Nucleus accumbens (tissue), 56 donors: Measurements from ENCODE around the gene ABCB7.
"Not testable (repeated sequence)": the region's sequence is repeated elsewhere in the genome, so short reads cannot be mapped to it uniquely, and the experiment has no call there.

Experiments
- DNase-seq, 56 donors: peaks; one replicate each; lab custom pipeline; 2025; lab: John Stamatoyannopoulos, UW

ABCB7 gene

DNA sequence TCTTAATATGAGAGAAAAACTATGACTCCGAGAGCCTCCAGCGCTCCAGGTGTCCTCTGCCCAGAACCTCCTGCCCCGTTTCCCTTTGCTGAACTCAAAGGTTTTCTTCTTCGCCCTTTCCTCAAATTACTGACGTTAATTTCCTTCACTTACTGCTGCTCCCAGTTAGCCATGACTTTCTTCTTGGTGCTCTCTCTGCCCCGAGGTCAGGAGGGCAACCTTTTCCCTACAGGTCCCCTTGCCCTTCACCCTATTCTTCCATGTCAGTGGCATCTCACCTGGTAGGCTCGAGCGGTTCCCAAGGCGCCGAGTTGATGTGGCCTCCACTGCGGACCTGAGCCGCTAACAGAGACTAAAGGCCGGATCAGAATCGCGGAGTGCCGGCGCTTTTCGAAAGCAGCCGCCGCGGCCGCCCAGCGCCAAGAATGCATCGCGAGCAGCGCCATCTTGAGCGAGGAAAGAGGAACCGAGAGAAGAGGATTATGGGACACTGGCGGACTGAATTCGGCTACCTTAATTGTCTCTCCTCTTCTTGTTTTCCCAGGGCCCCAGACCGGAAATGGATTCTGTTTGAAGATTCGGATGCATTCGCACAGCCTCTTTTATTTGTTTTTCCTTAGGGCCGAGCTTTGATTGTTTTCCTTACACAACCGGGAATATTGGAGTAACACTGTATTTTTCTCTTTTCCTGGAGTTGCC is at the start of gene ABCB7:
ABCB7 (minus strand) TSS at position 457 of the 699 bp plus-strand sequence; CDS start at position 446, 11 bp downstream.
- DNase-seq = peak in 53 of 56 donors; percentile 4 to 79 (median 43)

DNA sequence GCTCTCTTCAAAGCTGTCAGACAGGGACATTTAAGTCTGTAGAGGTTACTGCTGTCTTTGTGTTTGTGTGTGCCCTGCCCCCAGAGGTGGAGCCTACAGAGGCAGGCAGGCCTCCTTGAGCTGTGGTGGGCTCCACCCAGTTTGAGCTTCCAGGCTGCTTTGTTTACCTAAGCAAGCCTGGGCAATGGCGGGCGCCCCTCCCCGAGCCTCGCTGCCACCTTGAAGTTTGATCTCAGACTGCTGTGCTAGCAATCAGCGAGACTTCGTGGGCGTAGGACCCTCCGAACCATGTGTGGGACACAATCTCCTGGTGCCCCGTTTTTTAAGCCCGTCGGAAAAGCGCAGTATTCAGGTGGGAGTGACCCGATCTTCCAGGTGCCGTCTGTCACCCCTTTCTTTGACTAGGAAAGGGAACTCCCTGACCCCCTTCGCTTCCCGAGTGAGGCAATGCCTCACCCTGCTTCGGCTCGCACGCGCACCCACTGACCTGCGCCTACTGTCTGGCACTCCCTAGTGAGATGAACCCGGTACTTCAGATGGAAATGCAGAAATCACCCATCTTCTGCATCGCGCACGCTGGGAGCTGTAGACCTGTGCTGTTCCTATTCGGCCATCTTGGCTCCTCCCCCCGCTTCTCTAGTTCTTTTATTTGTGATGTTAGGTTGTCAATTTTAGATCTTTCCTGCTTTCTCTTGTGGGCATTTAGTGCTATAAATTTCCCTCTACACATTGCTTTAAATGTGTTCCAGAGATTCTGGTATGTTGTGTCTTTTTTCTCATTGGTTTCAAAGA is 32.5 kb upstream of the ABCB7 start:
- not testable (repeated sequence) for DNase-seq

DNA sequence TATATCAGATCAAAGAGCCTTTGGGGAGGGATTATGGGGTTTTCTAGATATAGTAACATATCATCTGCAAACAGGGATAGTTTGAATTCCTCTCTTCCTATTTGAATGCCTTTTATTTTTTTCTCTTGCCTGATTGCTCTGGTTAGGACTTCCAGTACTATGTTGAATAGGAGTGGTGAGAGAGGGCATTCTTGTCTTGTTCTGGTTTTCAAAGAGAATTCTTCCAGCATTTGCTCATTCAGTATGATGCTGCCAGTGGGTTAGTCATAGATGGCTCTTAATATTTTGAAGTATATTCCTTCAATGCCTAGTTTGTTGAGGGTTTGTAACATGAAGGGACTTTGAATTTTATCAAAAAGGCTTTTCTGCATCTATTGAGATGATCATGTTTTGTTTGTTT is 25.6 kb upstream of the ABCB7 start:
- no peak for DNase-seq

DNA sequence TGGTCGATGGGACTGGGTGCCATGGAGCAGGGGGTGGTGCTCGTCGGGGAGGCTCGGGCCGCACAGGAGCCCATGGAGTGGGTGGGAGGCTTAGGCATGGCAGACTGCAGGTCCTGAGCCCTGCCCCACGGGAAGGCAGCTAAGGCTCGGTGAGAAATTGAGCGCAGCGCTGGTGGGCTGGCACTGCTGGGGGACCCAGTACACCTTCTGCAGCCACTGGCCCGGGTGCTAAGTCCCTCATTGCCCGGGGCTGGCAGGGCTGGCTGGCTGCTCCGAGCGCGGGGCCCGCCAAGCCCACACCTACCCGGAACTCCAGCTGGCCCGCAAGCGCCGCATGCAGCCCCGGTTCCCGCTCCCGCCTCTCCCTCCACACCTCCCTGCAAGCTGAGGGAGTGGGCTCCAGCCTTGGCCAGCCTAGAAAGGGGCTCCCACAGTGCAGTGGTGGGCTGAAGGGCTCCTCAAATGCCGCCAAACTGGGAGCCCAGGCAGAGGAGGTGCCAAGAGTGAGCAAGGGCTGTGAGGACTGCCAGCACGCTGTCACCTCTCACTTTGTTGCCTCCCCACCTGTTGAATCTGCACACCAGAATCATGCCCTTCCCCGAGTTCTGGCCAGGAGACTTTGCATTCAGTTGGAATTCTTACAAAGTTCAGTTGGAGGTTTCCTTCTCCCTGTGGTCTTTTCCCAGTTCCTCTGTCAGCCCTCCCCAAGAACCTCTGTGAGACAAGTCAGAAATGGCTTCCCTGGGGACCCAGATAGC is 23.6 kb upstream of the ABCB7 start:
- DNase-seq = not testable (repeated sequence)

DNA sequence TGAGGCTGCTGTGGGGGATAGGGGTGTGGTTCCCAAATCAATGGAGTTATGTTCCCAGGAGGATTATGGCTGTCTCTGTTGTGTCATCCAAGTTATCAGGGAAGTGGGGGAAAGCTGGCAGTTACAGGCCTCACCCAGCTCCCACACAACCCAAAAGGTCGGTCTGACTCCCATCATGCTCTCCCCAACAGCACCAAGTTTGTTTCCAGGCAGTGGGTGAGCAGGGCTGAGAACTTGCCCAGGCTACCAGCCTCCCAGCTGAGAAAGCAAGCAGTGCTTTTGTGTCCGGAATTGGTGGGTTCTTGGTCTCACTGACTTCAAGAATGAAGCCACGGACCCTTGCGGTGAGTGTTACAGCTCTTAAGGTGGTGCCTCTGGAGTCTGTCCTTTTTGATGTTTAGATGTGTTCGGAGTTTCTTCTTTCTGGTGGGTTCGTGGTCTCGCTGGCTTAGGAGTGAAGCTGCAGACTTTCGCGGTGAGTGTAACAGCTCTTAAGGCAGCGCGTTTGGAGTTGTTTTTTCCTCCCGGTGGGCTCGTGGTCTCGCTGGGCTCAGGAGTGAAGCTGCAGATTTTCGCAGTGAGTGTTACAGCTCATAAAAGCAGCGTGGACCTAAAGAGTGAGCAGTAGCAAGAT is 16.3 kb upstream of the ABCB7 start:
- not testable (repeated sequence) for DNase-seq

DNA sequence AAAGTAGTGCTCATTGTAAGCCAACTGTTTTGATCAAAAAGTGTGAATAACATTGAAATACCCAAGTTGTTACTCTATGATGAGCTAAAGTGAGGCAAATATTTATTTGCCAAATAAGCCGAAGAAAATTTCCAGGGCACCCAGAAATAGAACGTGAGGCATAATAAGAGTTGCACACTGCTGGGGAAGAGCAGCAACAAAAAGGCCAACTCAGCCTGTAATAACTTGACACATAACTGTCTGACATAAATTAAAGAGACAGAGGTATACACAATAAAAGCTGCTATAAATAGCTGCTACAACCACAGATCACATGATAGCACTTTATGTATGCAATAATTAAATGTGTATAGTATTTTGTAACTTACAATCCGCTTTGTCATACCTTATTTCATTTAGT is 2.0 kb upstream of the ABCB7 start:
- DNase-seq = no peak

DNA sequence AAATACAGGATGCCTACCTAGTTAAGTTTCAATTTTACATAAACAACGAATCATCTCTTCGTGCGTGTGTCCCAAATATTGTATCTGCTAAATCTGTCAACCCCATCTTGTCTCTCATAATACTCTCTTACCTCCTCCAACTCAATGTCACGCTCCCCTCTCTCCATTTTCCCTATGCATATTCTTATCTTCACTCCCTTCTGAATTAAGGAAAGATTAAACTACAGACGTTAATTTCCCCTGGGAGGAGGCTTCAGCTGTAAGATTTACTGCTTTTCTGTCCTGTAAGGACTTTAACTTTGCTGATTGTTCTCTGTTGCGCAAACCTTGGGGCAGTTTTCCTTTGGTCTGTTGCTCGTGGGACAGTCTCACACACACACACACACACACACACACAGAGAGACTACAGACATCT is 455 bp upstream of the ABCB7 start:
- peak in 10 of 56 donors; percentile 0 to 6 (median 0) for DNase-seq

DNA sequence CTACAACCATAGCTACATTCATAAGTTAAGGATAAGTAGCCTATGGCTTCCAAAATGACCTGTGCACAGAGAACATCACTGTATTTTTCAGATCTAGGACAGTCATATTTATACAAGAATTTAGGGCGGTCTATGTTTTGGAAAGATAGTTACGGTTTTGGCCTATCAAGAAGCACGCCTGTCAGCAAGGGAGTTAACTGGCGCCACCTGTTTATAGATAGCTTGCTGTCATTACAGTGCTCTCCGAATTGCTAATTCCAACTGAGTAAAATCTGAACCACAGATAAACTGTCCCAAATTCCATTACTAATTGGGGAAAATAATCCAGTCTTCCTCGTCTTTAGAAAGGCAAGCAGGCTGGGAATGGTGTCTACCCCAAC is 646 bp downstream of the ABCB7 start:
- DNase-seq = peak in 1 of 56 donors; percentile 0

DNA sequence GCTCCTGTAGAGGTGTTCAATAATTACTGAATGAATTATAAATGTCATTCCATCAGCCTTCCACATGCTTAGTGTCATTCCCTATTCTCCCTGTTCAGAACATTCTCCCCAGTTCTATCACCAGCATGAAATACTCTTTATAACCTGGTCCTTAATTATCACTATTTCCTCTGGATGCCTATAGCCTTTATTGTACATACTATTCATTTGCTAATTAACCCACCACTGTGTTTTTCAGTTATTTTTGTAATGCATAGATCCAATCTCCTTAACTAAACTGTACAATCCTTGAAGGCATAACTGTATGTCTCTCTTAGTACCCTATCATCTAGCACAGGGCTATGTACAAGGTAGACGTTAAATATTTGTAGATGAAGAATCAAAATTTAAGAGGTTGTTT is 1.2 kb downstream of the ABCB7 start:
- DNase-seq = no peak

DNA sequence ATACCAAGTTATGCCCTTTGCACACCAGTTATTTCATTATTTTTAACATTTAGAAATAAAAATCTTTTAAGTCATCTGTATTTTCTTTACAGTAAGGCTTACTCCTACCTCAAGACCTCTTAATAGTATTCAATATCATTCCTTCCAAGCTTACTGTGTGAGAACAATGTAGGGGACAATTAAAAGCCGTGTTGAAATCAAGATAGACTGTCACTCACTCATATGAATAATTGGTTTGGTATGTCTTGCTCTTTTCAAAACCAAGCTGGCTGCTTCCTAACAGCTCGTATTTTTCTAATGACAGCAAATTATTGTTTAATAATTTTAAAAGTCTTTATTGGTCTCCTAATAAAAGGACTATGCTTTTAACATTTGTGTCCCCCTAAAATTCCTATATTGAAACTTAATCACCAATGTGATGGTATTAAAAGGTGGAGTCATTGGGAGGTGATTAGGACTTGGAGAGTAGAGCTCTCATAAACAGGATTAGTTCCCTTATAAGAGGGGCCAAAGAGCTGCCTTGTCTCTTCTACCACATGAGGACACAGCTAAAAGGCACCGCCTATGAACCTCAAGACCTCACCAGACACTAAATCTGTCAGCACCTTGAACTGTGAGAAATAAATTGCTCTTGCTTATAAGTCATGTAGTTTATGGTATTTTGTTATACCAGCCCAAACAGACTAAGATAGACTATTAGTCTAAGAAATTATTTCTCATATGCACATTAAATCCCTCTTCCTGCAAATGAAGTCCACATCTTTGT is 4.1 kb downstream of the ABCB7 start:
- DNase-seq = no peak

DNA sequence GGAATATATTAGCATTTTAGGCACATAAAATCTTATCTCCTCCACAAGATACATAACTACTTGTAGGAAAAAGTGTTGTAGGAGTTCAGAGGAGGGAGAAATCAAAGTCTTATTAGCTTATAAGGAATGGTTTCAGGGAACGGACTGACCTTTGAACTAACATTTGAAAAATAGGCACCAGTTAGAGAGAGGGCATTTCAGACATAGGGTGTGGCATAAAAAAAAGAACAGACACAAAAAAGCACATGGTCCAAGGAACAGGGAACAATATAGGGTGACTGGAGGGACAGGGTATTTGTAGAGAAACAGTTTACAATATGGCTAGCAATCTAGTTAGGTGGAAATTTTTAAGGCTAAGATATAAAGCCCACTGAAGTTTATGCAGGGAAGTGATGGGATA is 6.4 kb downstream of the ABCB7 start:
- DNase-seq = no peak

DNA sequence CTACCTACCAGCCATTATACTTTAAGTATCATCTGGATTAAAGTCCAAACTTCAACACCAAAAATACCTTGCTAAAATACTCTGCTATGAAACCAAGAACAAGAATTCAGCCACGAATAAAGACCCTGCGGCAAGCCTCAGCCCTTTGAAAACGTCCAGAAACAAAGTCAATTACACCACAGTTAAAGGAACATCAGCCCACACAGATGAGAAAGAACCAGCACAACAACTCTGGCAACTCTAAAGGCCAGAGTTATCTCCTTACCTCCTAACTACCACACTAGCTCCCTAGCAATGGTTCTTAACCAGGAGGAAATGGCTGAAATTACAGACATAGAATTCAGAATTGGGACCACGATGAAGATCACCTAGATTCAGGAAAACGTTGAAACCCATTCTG is 23.4 kb downstream of the ABCB7 start:
- DNase-seq = peak in 1 of 56 donors; percentile 0

DNA sequence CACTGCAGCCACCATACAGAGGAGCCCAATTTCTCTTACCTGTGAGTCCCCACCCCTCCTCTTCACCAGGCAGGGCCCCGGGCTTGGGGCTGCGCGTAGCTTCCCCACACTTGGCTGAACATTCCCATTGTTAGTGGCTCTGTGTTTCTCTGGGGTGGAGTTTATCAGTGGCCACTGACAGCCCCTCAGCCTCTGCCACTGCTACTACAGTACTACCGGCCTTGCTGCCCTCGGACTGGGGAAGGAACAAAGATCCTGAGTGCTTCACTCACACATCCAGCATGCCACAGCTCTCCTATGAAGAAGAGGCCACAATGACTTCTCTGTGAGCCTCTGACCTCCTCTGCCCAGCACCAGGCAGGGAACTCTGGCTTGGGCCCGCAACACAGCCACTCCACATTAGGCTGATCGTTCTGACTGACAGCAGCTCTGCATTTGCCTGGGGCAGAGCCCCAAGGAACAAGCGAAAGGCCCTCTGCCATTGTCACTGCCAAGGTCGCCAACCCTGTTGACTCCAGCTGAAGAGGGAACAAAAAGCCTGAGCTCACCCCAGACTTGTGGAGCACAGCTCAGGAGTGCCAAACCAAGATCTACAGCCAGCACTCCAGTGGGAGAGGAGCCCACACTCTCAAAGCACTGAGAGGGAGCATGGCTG is 24.0 kb downstream of the ABCB7 start:
- peak in 37 of 56 donors; percentile 0 to 34 (median 5) for DNase-seq

DNA sequence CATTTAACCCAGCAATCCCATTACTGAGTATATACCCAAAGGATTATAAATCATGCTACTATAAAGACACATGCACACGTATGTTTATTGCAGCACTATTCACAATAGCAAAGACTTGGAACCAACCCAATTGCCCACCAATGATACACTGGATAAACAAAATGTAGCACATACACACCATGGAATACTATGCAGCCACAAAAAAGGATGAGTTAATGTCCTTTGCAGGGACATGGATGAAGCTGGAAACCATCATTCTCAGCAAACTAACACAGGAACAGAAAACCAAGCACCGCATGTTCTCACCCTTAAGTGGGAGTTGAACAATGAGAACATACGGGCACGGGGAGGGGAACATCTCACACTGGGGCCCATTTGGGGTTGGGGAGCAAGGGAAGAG is 27.0 kb downstream of the ABCB7 start:
- DNase-seq = not testable (repeated sequence)

DNA sequence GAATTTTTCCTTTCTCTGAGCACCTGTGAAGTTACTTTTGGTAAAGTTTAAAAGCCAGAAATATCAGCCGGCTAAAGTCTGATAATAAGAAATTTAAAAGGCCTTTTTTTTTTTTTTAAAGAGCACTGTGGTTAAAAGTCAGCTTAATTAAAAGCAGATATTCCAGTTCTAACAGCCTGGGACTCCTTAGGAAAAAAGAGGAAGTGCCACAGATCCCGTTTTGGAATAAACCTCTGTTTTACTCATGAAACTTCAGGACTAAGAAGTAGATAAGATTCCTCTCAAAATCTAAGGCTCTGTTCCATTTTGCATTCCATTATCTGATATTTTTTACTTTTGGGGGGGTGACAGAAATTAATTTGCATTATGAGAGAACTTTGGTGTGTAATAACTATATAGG is 37.8 kb downstream of the ABCB7 start:
- DNase-seq = no peak

DNA sequence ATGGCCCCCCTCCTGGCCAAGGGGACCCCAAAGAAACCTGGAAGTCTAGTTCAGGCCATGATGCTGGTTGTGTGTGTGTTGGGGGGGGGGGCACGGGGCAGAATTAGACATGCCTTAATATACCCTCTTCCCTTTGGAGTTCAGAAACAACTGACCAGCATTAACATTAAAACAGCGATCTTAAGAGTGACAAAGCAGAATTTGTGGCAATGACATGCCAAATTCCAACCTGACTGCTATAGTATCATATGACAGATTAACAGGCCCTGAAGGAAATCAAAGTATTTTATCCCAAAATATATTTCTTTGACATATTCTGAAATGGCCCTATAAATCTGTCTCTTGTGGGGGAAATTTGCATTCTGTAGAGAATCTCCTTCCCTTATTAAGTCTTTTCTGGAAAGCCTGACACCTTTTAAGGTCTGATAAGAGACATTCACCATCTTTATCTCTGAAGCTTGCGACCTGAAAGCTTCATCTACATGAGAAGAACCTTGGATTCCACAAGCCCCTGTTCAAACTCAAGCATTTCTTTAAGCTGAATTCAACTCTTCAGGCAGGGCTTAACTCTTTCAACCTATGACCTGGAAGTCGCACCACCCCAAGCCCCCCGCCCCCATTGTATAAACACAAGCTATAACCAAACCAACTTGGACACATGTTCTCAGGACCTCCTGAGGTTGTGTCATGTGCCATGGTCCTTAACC is 40.2 kb downstream of the ABCB7 start:
- no peak for DNase-seq

DNA sequence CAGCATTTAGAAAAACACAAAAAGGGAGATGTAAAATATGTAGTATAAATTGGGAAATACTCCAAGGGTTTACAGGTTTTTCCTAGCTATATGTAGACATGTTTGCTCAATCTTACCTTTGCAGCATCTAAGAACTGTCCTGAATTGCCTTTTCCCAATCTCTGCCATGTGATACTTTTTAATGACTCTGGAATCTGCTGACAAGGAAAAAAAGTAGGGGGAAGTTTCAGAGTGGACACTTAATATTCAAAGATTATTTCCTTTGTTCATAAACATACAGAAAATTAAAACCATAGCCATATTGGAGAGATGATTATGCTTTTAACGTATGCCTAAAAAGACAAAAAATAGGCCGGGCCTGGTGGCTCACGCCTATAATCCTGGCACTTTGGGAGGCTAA is 41.4 kb downstream of the ABCB7 start:
- no peak for DNase-seq

DNA sequence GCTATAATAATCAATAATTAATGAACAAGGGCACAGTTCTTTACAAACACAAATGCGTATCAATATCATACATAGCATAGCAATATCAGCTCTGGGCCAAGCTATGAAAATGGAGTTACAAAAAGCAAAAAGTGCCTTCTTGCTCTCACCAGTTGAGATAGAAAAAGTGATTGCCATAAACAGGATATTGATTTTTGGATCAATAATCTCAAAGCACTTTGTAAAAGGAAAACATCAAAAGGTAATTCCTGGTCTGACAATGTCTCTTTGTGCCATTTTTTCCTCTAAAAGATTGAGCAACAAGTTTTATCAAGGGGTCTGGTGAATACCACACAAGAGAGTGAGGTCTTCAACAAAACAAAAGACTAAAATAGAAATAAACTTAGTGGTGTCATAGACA is 42.4 kb downstream of the ABCB7 start:
- no peak for DNase-seq
